Measurements from ENCODE around the gene ROM1. TPM values are rescaled to one million over a fixed set of nuclear protein-coding genes. Genes with fewer than 3 reads are reported as not detected.
"Not testable (repeated sequence)": the region's sequence is repeated elsewhere in the genome, so short reads cannot be mapped to it uniquely, and the experiment has no call there.

ROM1 gene
- polyA plus RNA-seq, 3 donors = 0.51 to 1.4 (median 0.75) TPM

GRCh38 chr11:62580959-62581715 is 31.9 kb upstream of the ROM1 start:
- H3K9me3 ChIP-seq (replicated peaks in 1 of 2; ENCODE audit: control insufficient read depth in 1 of 2, insufficient read depth in 1 of 2, low read length in 2 of 2) = no peaks in the 10 kb centered on the region
- no peak for DNase-seq
- no peak overlapping the region for H2AFZ ChIP-seq (ENCODE audit: insufficient read depth, low read depth, low read length, poor library complexity, severe bottlenecking)
- H3K27ac Mint-ChIP-seq = peak overlapping the region in 1 of 7 donors; percentile 3
- WGBS (ENCODE audit: insufficient coverage) = 98% methylated on average over 14 of the region's 18 CpGs
- no peak overlapping the region for H3K4me2 ChIP-seq (replicated peaks; ENCODE audit: extremely low read depth, low read length, poor library complexity, severe bottlenecking)
- H3K4me3 Mint-ChIP-seq = no peak overlapping the region
- H3K79me2 ChIP-seq (ENCODE audit: insufficient read depth, low read length) = peaks cover 6% of the 10 kb centered on the region
- no peak overlapping the region for H3K9ac ChIP-seq (ENCODE audit: insufficient read depth, low read length, poor library complexity, severe bottlenecking)
- H3K36me3 ChIP-seq (replicated peaks in 1 of 2; ENCODE audit: control insufficient read depth in 1 of 2, insufficient read depth in 2 of 2, low read length in 2 of 2) = peaks cover 51 to 71% of the 10 kb centered on the region in 2 donors
- H3K27ac ChIP-seq (ENCODE audit: low read depth in 1 of 2, low read length in 2 of 2) = no peak overlapping the region
- no peak for TF ChIP-seq CTCF (IDR thresholded peaks at IDR 0.05)
- H3K4me1 ChIP-seq (ENCODE audit: control insufficient read depth in 1 of 2, insufficient read depth in 2 of 2, low read length in 2 of 2) = no peaks in the 10 kb centered on the region
- H3K4me3 ChIP-seq (replicated peaks in 1 of 3; ENCODE audit: low read depth in 2 of 3, low read length in 3 of 3) = no peak overlapping the region
- H3K9me3 Mint-ChIP-seq = no peaks in the 10 kb centered on the region
- intact Hi-C loops (cut with micrococcal nuclease) = no loop called here
- no peaks in the 10 kb centered on the region for H3K27me3 ChIP-seq (ENCODE audit: control insufficient read depth in 2 of 2, insufficient read depth in 2 of 2, low read length in 2 of 2)
- H3K4me1 Mint-ChIP-seq = peaks cover 3% of the 10 kb centered on the region
- H3K36me3 Mint-ChIP-seq = peaks cover 45 to 74% of the 10 kb centered on the region in 2 donors
- H3K27me3 Mint-ChIP-seq (ENCODE audit: low read depth in 3 of 3) = no peaks in the 10 kb centered on the region
- H4K20me1 ChIP-seq (ENCODE audit: insufficient read depth, low read length) = no peaks in the 10 kb centered on the region

- H3K9me3 ChIP-seq (replicated peaks in 1 of 2; ENCODE audit: control insufficient read depth in 1 of 2, insufficient read depth in 1 of 2, low read length in 2 of 2); intact Hi-C loops (cut with micrococcal nuclease); H3K27me3 Mint-ChIP-seq (ENCODE audit: low read depth in 3 of 3); H3K4me3 ChIP-seq (replicated peaks in 1 of 3; ENCODE audit: low read depth in 2 of 3, low read length in 3 of 3); H3K79me2 ChIP-seq (ENCODE audit: insufficient read depth, low read length); H3K27me3 ChIP-seq (ENCODE audit: control insufficient read depth in 2 of 2, insufficient read depth in 2 of 2, low read length in 2 of 2); H3K27ac Mint-ChIP-seq; H3K27ac ChIP-seq (ENCODE audit: low read depth in 1 of 2, low read length in 2 of 2); H2AFZ ChIP-seq (ENCODE audit: insufficient read depth, low read depth, low read length, poor library complexity, severe bottlenecking); H3K4me1 ChIP-seq (ENCODE audit: control insufficient read depth in 1 of 2, insufficient read depth in 2 of 2, low read length in 2 of 2); DNase-seq; H4K20me1 ChIP-seq (ENCODE audit: insufficient read depth, low read length); H3K4me3 Mint-ChIP-seq; H3K4me1 Mint-ChIP-seq; H3K4me2 ChIP-seq (replicated peaks; ENCODE audit: extremely low read depth, low read length, poor library complexity, severe bottlenecking); H3K9me3 Mint-ChIP-seq; H3K9ac ChIP-seq (ENCODE audit: insufficient read depth, low read length, poor library complexity, severe bottlenecking): not testable (repeated sequence)
- peaks cover 42 to 72% of the 10 kb centered on the region in 2 donors for H3K36me3 Mint-ChIP-seq
- peaks cover 48 to 70% of the 10 kb centered on the region in 2 donors for H3K36me3 ChIP-seq (replicated peaks in 1 of 2; ENCODE audit: control insufficient read depth in 1 of 2, insufficient read depth in 2 of 2, low read length in 2 of 2)
- WGBS (ENCODE audit: insufficient coverage) = 100% methylated on average over 3 of the region's 4 CpGs
These were observed 31.3 kb upstream of the ROM1 start for GRCh38 chr11:62581735-62582134.

DNA sequence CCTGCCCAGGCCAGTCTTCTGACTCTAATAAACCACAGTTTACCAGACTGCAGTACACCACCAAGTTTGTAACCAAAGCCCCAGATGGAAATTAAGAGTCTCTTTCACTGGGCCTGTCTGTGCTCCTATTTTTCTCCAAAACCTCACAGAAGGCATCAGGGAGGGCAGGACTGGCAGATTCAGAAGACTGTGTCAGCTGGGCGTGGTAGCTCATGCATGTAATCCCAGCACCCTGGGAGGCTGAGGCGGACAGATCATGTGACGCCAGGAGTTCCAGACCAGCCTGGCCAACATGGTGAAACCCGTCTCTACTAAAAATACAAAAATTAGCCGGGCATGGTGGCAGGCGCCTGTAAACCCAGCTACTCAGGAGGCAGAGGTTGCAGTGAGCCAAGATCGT is 27.7 kb upstream of the ROM1 start:
- H3K4me2 ChIP-seq (replicated peaks; ENCODE audit: extremely low read depth, low read length, poor library complexity, severe bottlenecking); H2AFZ ChIP-seq (ENCODE audit: insufficient read depth, low read depth, low read length, poor library complexity, severe bottlenecking); H3K9me3 Mint-ChIP-seq; H3K27me3 Mint-ChIP-seq (ENCODE audit: low read depth in 3 of 3); H3K27ac ChIP-seq (ENCODE audit: low read depth in 1 of 2, low read length in 2 of 2); DNase-seq; intact Hi-C loops (cut with micrococcal nuclease); H3K4me1 ChIP-seq (ENCODE audit: control insufficient read depth in 1 of 2, insufficient read depth in 2 of 2, low read length in 2 of 2); H3K9ac ChIP-seq (ENCODE audit: insufficient read depth, low read length, poor library complexity, severe bottlenecking); H4K20me1 ChIP-seq (ENCODE audit: insufficient read depth, low read length); H3K4me3 Mint-ChIP-seq; H3K4me3 ChIP-seq (replicated peaks in 1 of 3; ENCODE audit: low read depth in 2 of 3, low read length in 3 of 3); H3K9me3 ChIP-seq (replicated peaks in 1 of 2; ENCODE audit: control insufficient read depth in 1 of 2, insufficient read depth in 1 of 2, low read length in 2 of 2); H3K27me3 ChIP-seq (ENCODE audit: control insufficient read depth in 2 of 2, insufficient read depth in 2 of 2, low read length in 2 of 2); H3K4me1 Mint-ChIP-seq: not testable (repeated sequence)
- 98% methylated on average over 7 of the region's 7 CpGs for WGBS (ENCODE audit: insufficient coverage)
- peaks cover 16% of the 10 kb centered on the region for H3K79me2 ChIP-seq (ENCODE audit: insufficient read depth, low read length)
- peaks cover 37 to 63% of the 10 kb centered on the region in 2 donors for H3K36me3 ChIP-seq (replicated peaks in 1 of 2; ENCODE audit: control insufficient read depth in 1 of 2, insufficient read depth in 2 of 2, low read length in 2 of 2)
- Mint-ChIP-seq H3K36me3 (peaks cover 41 to 65% of the 10 kb centered on the region in 2 donors), H3K27ac (peak overlapping the region in 1 of 7 donors; percentile 30)

Measured in CD14-positive monocyte (primary cell).